CD4-positive, CD25-positive, alpha-beta regulatory T cell (primary cell): ENCODE results near the gene PIK3CD. TPM values are rescaled to one million over a fixed set of nuclear protein-coding genes. Genes with fewer than 3 reads are reported as not detected.

ENCODE experiments used
- ATAC-seq, 2 donors: fragments of 150-1000 bp; cut with Tn5 transposase; one replicate each; pipeline ENCODE4 v1.10.0; 2021; ENCODE audit warnings: low read depth in 2 of 2, moderate number of reproducible peaks in 2 of 2, moderate library complexity in 1 of 2
- DNase-seq, 3 donors: peaks; one replicate each; pipeline versions ENCODE4 v3.0.0 to v3.0.0-alpha.2; 2012 to 2022; ENCODE audit warnings: mixed read lengths in 1 of 3
- H3K27ac ChIP-seq: one replicate; pipeline ENCODE4 v1.7.0; 2013; ENCODE audit warnings: mild to moderate bottlenecking, low read length; ENCODE audit not compliant: insufficient read depth, poor library complexity, severe bottlenecking
- H3K27me3 ChIP-seq: one replicate; pipeline ENCODE4 v1.7.0; 2013; ENCODE audit warnings: low read length; ENCODE audit not compliant: control insufficient read depth, insufficient read depth
- H3K36me3 ChIP-seq: one replicate; pipeline ENCODE4 v1.7.0; 2013; ENCODE audit warnings: mild to moderate bottlenecking, low read length, moderate library complexity; ENCODE audit not compliant: control insufficient read depth, insufficient read depth
- H3K4me1 ChIP-seq: 2 replicates; pipeline ENCODE4 v1.7.0; 2013; ENCODE audit warnings: mild to moderate bottlenecking, low read length; ENCODE audit not compliant: insufficient read depth, control insufficient read depth, poor library complexity, severe bottlenecking
- H3K4me3 ChIP-seq: one replicate; pipeline ENCODE4 v1.7.0; 2013; ENCODE audit warnings: low read depth, mild to moderate bottlenecking, low read length, moderate library complexity
- H3K9me3 ChIP-seq, 2 experiments: 1 replicate in 1 of 2; 2 replicates in 1 of 2; pipeline ENCODE4 v1.7.0; 2013; ENCODE audit warnings: low read length in 2 of 2, mild to moderate bottlenecking in 1 of 2, moderate library complexity in 1 of 2; ENCODE audit not compliant: control insufficient read depth in 2 of 2
- H3K27ac Mint-ChIP-seq, 3 donors: one replicate each; pipeline ENCODE4 v1.8.0; 2020 to 2022; ENCODE audit warnings: mild to moderate bottlenecking in 3 of 3, mixed read lengths in 3 of 3, moderate library complexity in 2 of 3
- H3K27me3 Mint-ChIP-seq: one replicate; pipeline ENCODE4 v1.8.0; 2022; ENCODE audit warnings: mild to moderate bottlenecking, mixed read lengths
- H3K36me3 Mint-ChIP-seq: one replicate; pipeline ENCODE4 v1.8.0; 2020; ENCODE audit warnings: mixed read lengths
- H3K4me1 Mint-ChIP-seq, 4 donors: one replicate each; pipeline ENCODE4 v1.8.0; 2020 to 2022; ENCODE audit warnings: mixed read lengths in 4 of 4, mild to moderate bottlenecking in 1 of 4
- H3K4me3 Mint-ChIP-seq, 4 donors: one replicate each; pipeline ENCODE4 v1.8.0; 2020 to 2022; ENCODE audit warnings: mild to moderate bottlenecking in 4 of 4, mixed read lengths in 4 of 4, moderate library complexity in 3 of 4
- H3K9me3 Mint-ChIP-seq, 7 donors: one replicate each; pipeline ENCODE4 v1.8.0; 2020 to 2022; ENCODE audit warnings: mixed read lengths in 7 of 7, mild to moderate bottlenecking in 3 of 7, moderate library complexity in 2 of 7
- polyA plus RNA-seq, 4 donors: library from polyadenylated mRNA; unstranded; fragments of 300-500 nt; fragmentation: Illumina TruSeq; gene quantifications; one replicate each; pipeline ENCODE4 v1.2.3, GENCODE V29; 2021
- total RNA-seq: library from RNA; stranded (reverse); gene quantifications from one replicate; pipeline ENCODE4 v1.2.3, GENCODE V29; 2022

PIK3CD gene
- total and polyA plus RNA-seq, 5 donors from 2014 or later, result 47.3 to 187 (median 55.4) TPM

DNA sequence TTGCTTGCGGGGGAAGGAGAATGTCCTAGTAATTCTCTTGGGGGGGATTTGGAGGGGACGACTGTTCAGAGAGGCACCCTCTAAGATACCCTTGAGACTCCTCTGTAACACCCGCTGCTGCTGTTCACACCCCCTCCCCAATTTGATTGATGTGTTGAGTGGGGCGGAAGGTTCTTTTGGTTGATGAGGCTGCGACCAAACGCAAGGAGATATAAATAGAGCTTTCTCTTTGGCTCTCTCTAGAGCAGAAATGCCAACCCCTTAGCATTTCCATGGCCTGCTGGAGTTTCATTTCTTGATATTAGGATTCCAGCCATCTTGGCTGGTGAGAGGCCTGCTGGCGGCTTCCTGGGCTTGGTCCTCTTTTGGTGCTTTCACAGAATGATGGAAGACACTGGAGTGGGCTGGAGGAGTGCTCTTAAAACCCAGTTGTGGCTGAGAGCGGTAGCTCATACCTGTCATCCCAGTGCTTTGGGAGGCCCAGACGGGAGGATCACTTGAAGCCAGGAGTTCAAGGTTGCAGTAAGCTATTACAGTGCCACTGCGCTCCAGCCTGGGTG lies 2.0 kb downstream of the PIK3CD start:
- Mint-ChIP-seq H3K27ac (peak overlapping the region; percentile 95 to 98 (median 98)), H3K36me3 (peaks cover 4% of the 10 kb centered on the region), H3K9me3 (peaks cover 0 to 2% (median 0%) of the 10 kb centered on the region in 7 donors), H3K27me3 (peaks cover 9% of the 10 kb centered on the region), H3K4me3 (peak overlapping the region; percentile 96 to 99 (median 98)), H3K4me1 (peaks cover 0 to 81% (median 49%) of the 10 kb centered on the region in 4 donors)
- H3K27me3 ChIP-seq, result no peaks in the 10 kb centered on the region
- H3K4me1 ChIP-seq, result peaks cover 76% of the 10 kb centered on the region
- DNase-seq (peak in 2 of 3 donors; percentile 38 to 50), ATAC-seq (peak in 1 of 2 donors; percentile 1)
- H3K36me3 ChIP-seq, result no peaks in the 10 kb centered on the region
- peak overlapping the region; percentile 90 for H3K4me3 ChIP-seq
- H3K27ac ChIP-seq, result peak overlapping the region; percentile 82
- no peaks in the 10 kb centered on the region for H3K9me3 ChIP-seq

DNA sequence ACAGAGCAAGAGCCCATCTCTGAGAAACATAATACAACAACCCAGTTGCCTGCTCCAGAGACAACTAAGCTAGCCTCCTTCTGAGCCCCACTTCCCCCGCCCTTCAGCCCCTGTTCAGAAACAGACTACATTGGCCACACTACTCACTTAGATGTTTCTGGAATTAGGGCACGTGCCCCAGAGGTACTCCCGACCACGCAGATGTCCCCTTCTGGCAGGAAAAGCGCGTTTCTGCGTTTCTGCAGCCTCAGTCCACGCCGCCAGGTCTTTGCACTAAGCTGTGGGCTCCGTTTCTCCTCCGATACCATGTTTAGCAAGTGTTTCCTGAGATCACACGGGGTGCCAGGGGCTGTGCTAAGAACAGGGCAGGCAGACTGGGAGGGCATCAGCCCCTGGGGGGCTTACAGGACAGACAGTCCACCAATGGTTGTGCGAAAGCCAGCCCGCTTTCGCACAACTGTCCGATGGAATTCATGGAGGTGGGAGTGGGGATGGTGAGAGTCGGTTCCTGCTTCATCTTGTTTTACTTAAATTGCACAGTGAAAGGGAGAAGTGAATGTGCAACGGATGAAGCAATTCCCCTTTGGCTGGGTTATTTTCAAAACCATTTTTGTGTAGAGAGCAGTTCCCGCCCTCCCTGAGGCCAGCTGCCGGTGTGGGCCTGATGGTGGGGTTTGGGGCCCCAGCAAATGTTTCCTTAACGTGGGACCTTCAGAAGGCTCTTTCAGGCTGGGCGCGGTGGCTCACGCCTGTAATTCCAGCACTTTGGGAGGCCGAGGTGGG lies 2.7 kb downstream of the PIK3CD start:
- H3K27me3 Mint-ChIP-seq, result peaks cover 9% of the 10 kb centered on the region
- peak; percentile 12 to 15 for ATAC-seq
- H3K4me3 Mint-ChIP-seq, result peak overlapping the region; percentile 96 to 99 (median 98)
- H3K27ac Mint-ChIP-seq, result peak overlapping the region; percentile 95 to 98 (median 98)
- H3K36me3 Mint-ChIP-seq, result peaks cover 4% of the 10 kb centered on the region
- Histone ChIP-seq H3K27ac (peak overlapping the region; percentile 82), H3K4me3 (peak overlapping the region; percentile 90), H3K9me3 (no peaks in the 10 kb centered on the region), H3K27me3 (no peaks in the 10 kb centered on the region), H3K36me3 (peaks cover 1% of the 10 kb centered on the region), H3K4me1 (peaks cover 75% of the 10 kb centered on the region)
- H3K4me1 Mint-ChIP-seq, result peaks cover 0 to 83% (median 54%) of the 10 kb centered on the region in 4 donors
- peak in 2 of 3 donors; percentile 27 to 48 for DNase-seq
- H3K9me3 Mint-ChIP-seq, result peaks cover 0 to 2% (median 0%) of the 10 kb centered on the region in 7 donors

DNA sequence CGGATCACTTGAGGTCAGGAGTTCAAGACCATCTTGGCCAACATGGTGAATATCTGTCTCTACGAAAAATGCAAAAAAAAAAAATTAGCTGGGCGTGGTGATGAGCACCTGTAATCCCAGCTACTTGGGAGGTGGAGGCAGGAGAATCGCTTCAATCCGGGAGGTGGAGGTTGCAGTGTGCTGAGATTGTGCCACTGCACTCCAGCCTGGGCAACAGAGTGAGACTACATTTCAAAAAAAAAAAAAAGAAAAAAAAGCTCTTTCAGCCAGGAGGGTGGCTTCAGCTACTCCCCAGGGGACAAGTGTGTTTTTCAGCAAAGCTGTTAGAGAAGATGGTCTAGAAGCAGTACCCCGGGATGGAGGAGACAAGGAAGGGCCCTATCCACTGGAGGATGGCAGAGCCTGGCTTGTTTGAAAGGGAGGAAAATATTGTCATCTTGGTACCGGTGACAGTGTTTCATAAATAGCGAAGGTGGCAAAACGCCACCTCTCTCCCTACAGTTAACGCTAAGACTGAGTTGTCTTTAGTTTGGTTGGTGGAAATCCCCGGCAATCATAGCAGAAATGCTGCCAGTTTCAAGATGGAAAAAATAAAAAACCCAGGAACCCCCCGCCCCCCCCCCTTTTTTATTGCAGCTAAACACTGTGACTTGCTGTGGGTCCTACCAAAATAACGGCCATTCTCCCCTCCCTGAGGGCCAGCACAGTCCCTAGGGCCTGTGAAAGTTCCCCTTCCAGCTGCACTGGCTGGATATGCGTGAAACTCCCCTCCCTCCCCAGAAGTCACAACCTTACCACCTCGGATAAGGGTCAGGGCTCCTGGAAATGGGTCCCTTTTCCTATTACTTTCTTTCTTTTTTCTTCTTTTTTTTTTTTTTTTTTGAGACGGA lies 3.5 kb downstream of the PIK3CD start:
- Histone ChIP-seq H3K36me3 (peaks cover 9% of the 10 kb centered on the region), H3K9me3 (no peaks in the 10 kb centered on the region), H3K27ac (peak overlapping the region; percentile 82), H3K4me3 (peak overlapping the region; percentile 90), H3K4me1 (peaks cover 72% of the 10 kb centered on the region), H3K27me3 (no peaks in the 10 kb centered on the region)
- DNase-seq (peak; percentile 23 to 49 (median 32)), ATAC-seq (no peak)
- H3K4me1 Mint-ChIP-seq, result peaks cover 1 to 84% (median 58%) of the 10 kb centered on the region in 4 donors
- peak overlapping the region; percentile 95 to 98 (median 98) for H3K27ac Mint-ChIP-seq
- peaks cover 9% of the 10 kb centered on the region for H3K27me3 Mint-ChIP-seq
- H3K36me3 Mint-ChIP-seq, result peaks cover 4% of the 10 kb centered on the region
- peak overlapping the region; percentile 96 to 99 (median 98) for H3K4me3 Mint-ChIP-seq
- H3K9me3 Mint-ChIP-seq, result peaks cover 0 to 2% (median 0%) of the 10 kb centered on the region in 7 donors

DNA sequence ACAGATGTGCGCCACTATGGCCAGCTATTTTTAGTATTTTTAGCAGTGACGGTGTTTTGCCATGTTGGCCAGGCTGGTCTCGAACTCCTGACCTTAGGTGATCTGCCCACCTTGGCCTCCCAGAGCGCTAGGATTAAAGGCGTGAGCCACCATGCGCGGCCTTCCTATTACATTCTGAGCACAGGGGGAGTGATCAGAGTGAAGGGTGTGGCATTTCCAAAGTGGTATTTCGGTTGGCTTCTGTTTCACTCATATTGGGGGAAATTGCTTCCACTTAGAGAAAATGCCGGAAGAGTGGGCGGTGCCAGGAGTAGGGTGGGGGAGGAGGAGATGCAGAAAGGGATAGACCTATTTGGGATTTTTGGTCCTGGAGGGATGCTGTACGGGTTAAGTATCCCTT lies 4.3 kb downstream of the PIK3CD start:
- Histone ChIP-seq H3K27me3 (no peaks in the 10 kb centered on the region), H3K9me3 (no peaks in the 10 kb centered on the region), H3K4me3 (peak overlapping the region; percentile 19), H3K4me1 (peaks cover 69% of the 10 kb centered on the region), H3K36me3 (peaks cover 15% of the 10 kb centered on the region), H3K27ac (peak overlapping the region; percentile 82)
- Mint-ChIP-seq H3K4me1 (peaks cover 6 to 84% (median 64%) of the 10 kb centered on the region in 4 donors), H3K36me3 (peaks cover 12% of the 10 kb centered on the region), H3K27ac (peak overlapping the region; percentile 32 to 95 (median 68)), H3K4me3 (peak overlapping the region; percentile 71 to 99 (median 96)), H3K9me3 (peaks cover 0 to 2% (median 0%) of the 10 kb centered on the region in 7 donors), H3K27me3 (peaks cover 9% of the 10 kb centered on the region)
- ATAC-seq (no peak), DNase-seq (no peak)

DNA sequence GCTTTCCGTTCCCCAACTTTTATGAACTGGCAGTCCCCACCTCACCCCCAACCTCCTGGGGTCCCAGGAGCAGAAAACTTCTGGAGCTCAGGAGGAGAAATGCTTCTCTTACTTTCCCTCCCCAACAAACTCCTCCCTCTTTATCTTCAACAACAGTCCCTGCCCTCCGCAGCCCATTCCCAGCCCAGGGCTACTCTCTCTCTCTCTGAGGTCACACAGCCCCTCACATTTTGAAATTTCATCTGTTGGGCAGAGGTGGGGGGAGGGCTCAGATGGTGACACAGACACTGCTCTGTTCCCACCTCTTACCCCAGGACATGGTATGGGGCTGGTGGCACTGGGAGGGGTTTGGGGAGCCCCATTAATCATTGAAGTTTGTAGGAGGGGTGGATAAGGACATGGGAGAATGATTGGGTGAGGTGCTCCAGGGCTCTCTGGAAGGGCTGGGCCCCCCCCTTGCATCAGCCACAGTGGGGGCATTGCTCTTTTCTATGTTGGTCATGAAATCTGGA lies 6.0 kb downstream of the PIK3CD start:
- H3K36me3 Mint-ChIP-seq, result peaks cover 16% of the 10 kb centered on the region
- ATAC-seq, result no peak
- no peak overlapping the region for H3K4me3 ChIP-seq

DNA sequence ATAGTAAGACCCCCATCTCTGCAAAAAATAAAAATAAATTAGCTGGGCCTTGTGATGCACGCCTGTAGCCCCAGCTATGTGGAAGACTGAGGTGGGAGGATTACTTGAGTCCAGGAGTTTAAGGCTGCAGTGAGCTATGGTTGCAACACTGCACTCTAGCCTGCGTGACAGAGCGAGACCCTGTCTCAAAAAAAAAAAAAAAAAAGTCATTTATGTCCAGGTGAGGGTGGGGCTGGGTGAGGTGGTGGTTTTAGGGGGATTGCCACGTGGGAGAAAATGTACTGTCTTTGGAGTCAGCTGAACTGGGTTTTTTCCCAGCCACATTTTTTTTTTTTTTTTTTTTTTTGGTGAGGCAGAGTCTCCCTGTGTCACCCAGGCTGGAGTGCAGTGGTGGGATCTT lies 6.7 kb downstream of the PIK3CD start:
- Mint-ChIP-seq H3K36me3 (peaks cover 20% of the 10 kb centered on the region), H3K27me3 (peaks cover 9% of the 10 kb centered on the region), H3K4me1 (peaks cover 6 to 87% (median 66%) of the 10 kb centered on the region in 4 donors), H3K4me3 (peak overlapping the region; percentile 27 to 83 (median 52)), H3K27ac (peak overlapping the region in 2 of 3 donors; percentile 55 to 71), H3K9me3 (no peaks in the 10 kb centered on the region)
- Histone ChIP-seq H3K36me3 (peaks cover 23% of the 10 kb centered on the region), H3K9me3 (no peaks in the 10 kb centered on the region), H3K27me3 (no peaks in the 10 kb centered on the region), H3K27ac (peak overlapping the region; percentile 8), H3K4me3 (no peak overlapping the region), H3K4me1 (peaks cover 59% of the 10 kb centered on the region)
- DNase-seq (no peak), ATAC-seq (no peak)

More for the DNA sequence above, 6.0 kb downstream of the PIK3CD start:
- Mint-ChIP-seq H3K27ac (peak overlapping the region; percentile 55 to 89 (median 83)), H3K27me3 (peaks cover 9% of the 10 kb centered on the region), H3K4me3 (peak overlapping the region; percentile 22 to 87 (median 72)), H3K4me1 (peaks cover 6 to 83% (median 64%) of the 10 kb centered on the region in 4 donors), H3K9me3 (no peaks in the 10 kb centered on the region)
- no peak for DNase-seq
- H3K27me3 ChIP-seq, result no peaks in the 10 kb centered on the region
- H3K36me3 ChIP-seq, result peaks cover 19% of the 10 kb centered on the region
- peaks cover 65% of the 10 kb centered on the region for H3K4me1 ChIP-seq
- H3K9me3 ChIP-seq, result no peaks in the 10 kb centered on the region
- H3K27ac ChIP-seq, result no peak overlapping the region

DNA sequence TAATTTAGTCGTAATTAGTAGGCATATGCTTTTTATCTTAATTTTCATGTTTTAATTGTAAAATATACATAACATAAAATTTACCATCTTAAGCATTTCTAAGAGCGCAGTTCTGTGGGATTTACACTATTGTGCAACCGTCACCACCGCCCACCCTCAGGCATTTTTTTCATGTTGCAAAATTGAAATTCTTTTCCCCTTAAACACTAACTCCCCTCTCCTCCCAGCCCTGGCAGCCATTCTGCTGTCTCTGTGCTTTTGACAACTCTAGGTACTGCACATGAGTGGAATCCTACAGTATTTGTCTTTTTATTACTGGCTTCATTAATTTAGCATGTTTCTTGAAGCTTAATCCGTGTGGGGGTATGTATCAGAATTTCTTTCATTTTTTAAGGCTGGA lies 7.8 kb downstream of the PIK3CD start:
- peaks cover 6 to 80% (median 56%) of the 10 kb centered on the region in 4 donors for H3K4me1 Mint-ChIP-seq
- Histone ChIP-seq H3K9me3 (no peaks in the 10 kb centered on the region), H3K4me1 (peaks cover 48% of the 10 kb centered on the region), H3K27me3 (no peaks in the 10 kb centered on the region), H3K36me3 (peaks cover 26% of the 10 kb centered on the region), H3K4me3 (no peak overlapping the region), H3K27ac (no peak overlapping the region)
- H3K4me3 Mint-ChIP-seq, result peak overlapping the region in 2 of 4 donors; percentile 13 to 48
- H3K36me3 Mint-ChIP-seq, result peaks cover 23% of the 10 kb centered on the region
- H3K27me3 Mint-ChIP-seq, result peaks cover 5% of the 10 kb centered on the region
- H3K27ac Mint-ChIP-seq, result peak overlapping the region in 1 of 3 donors; percentile 78
- DNase-seq (no peak), ATAC-seq (no peak)
- no peaks in the 10 kb centered on the region for H3K9me3 Mint-ChIP-seq
